Measurements from ENCODE around the gene CDKAL1.

GRCh38 chr6:20808924-20809323 is 274.7 kb downstream of the CDKAL1 start:
- TF ChIP-seq POLR2AphosphoS5 (IDR thresholded peaks at IDR 0.05; ENCODE audit: insufficient read depth, low read depth, low read length) (no peak), POLR2A (IDR thresholded peaks at IDR 0.05; ENCODE audit: low read depth, low read length) (no peak)
